Spinal cord (tissue), 10 donors: ENCODE measurements around the gene DYSF. TPM values are rescaled to one million over a fixed set of nuclear protein-coding genes. Genes with fewer than 3 reads are reported as not detected.

Experiments used
- DNase-seq, 6 donors: peaks; one replicate each; pipeline versions ENCODE4 v3.0.0 to v3.0.0-alpha.2; 2013 to 2015; ENCODE audit warnings: low spot score in 6 of 6, low read depth in 4 of 6
- H3K27ac ChIP-seq: one replicate; pipeline ENCODE4 v1.5.1; 2013; ENCODE audit warnings: low read depth, low read length, control low read depth
- H3K27me3 ChIP-seq: one replicate; pipeline ENCODE4 v1.6.1; 2013; ENCODE audit warnings: low read length; ENCODE audit not compliant: control insufficient read depth, insufficient read depth
- H3K36me3 ChIP-seq: one replicate; pipeline ENCODE4 v1.6.1; 2013; ENCODE audit warnings: low read length; ENCODE audit not compliant: control insufficient read depth, insufficient read depth
- H3K4me1 ChIP-seq: one replicate; pipeline ENCODE4 v1.6.1; 2013; ENCODE audit warnings: low read length; ENCODE audit not compliant: control insufficient read depth, insufficient read depth
- H3K4me3 ChIP-seq: one replicate; pipeline ENCODE4 v1.5.1; 2013; ENCODE audit warnings: low read depth, low read length, control low read depth
- H3K9me3 ChIP-seq: one replicate; pipeline ENCODE4 v1.6.1; 2013; ENCODE audit warnings: low read length; ENCODE audit not compliant: control insufficient read depth, insufficient read depth
- WGBS: methylation state at CpG from one replicate; pipeline ENCODE4 v1.1.5; 2013; ENCODE audit warnings: missing lambda C conversion rate; ENCODE audit not compliant: insufficient coverage; 5-methylcytosine and 5-hydroxymethylcytosine counted together
- polyA plus RNA-seq, 2 donors: library from polyadenylated mRNA; unstranded; fragments of 120-200 nt; gene quantifications; one replicate each; pipeline ENCODE4 v1.2.1, GENCODE V29; 2013; ENCODE audit not compliant: insufficient read length in 2 of 2
- total RNA-seq, 2 donors: library from RNA; depleted of rRNA in 1 of 2; stranded (reverse); fragments of 120-200 nt in 1 of 2; fragments of >200 nt in 1 of 2; gene quantifications; one replicate each; pipeline versions ENCODE4 v1.2.3 to v1.2.4, GENCODE V29; 2013 to 2014
- donor health status: healthy.

Gene DYSF
- total and polyA plus RNA-seq, 4 donors = 3.5 to 12.0 (median 6.7) TPM

DNA sequence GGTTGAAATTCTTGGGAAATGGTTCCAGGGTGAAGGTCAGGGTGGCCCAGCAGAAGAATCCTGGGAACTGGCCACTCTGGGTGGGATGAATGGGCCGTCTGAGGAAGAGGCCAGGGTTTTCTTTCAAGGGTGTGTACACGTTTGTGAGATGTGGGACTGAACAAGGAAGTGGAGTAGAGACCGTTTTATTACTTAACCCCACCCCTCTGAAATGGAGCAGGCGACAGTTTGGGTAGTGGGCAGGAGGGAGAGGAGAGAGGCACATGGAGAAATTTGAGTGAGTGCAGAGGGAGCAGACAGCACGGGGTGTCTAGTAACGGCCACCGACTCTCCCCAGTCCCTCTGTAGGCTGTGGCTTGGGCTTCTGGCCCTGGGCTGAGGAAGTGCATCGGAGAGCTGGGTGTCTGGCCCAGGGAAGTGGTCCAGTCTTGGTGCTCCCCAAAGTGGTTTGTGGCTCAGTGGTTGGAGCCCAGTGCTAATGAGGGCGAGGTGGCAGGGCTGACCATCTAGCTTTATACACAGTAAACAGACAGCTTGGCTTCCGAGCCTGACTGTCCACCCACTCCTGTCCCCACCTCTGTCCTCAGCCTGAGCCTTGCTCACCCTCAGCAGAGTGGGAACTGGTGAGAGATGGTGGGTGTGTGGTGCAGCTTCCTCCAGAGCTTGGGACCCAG lies 135.3 kb downstream of the DYSF start:
- Histone ChIP-seq H3K27me3 (no peaks in the 10 kb centered on the region), H3K9me3 (no peaks in the 10 kb centered on the region), H3K4me1 (peaks cover 20% of the 10 kb centered on the region), H3K36me3 (no peaks in the 10 kb centered on the region), H3K4me3 (no peak overlapping the region), H3K27ac (no peak overlapping the region)
- 77% methylated on average over 5 of the region's 10 CpGs for WGBS
- DNase-seq = no peak

DNA sequence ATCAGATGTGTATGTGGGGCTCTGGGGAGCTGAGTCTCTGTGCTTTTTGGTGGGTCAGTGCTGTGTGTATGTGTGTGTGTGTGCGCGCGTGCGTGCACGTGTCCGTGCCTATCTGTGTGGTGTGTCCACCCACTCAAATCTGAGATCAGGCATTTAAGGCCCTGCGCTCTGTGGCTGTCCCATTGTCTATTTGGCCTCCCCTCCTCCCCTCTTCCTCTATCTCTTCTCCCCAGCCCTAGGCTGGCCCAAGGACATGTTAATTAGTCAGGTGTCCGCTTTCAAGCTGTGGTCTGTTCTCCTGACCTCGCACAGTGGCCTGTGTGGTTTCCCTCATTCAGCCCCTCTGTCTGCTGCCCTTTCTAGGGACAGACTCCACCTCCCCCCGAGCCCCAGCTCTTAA lies 136.4 kb downstream of the DYSF start:
- H3K27ac ChIP-seq = no peak overlapping the region
- H3K4me3 ChIP-seq = no peak overlapping the region
- no peak for DNase-seq
- peaks cover 30% of the 10 kb centered on the region for H3K4me1 ChIP-seq
- H3K36me3 ChIP-seq = no peaks in the 10 kb centered on the region
- WGBS = 81% methylated on average over 9 of the region's 10 CpGs
- H3K27me3 ChIP-seq = no peaks in the 10 kb centered on the region
- no peaks in the 10 kb centered on the region for H3K9me3 ChIP-seq

DNA sequence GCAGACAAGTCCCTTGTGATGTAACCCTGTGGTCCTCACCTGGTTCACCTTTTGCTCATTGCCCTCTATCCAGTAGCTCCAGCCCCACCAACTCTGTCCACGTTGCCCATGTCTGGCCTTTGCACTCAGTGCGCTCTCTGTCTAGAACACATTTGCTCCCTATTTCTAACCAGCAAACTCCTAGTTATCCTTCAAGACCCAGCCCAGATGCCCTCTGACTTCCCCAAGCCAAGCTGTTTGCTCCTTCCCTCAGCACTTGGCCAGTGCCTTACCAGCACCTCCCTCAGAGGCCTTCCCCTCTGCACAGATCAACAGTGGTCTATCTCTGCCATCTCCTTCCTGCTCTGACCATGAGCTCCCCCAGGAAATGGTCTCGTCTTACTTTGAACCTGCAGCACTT lies 137.7 kb downstream of the DYSF start:
- no peak overlapping the region for H3K27ac ChIP-seq
- H3K27me3 ChIP-seq = no peaks in the 10 kb centered on the region
- DNase-seq = no peak
- H3K9me3 ChIP-seq = no peaks in the 10 kb centered on the region
- peaks cover 40% of the 10 kb centered on the region for H3K4me1 ChIP-seq
- H3K4me3 ChIP-seq = no peak overlapping the region
- 93% methylated on average over 3 of the region's 3 CpGs for WGBS
- no peaks in the 10 kb centered on the region for H3K36me3 ChIP-seq

DNA sequence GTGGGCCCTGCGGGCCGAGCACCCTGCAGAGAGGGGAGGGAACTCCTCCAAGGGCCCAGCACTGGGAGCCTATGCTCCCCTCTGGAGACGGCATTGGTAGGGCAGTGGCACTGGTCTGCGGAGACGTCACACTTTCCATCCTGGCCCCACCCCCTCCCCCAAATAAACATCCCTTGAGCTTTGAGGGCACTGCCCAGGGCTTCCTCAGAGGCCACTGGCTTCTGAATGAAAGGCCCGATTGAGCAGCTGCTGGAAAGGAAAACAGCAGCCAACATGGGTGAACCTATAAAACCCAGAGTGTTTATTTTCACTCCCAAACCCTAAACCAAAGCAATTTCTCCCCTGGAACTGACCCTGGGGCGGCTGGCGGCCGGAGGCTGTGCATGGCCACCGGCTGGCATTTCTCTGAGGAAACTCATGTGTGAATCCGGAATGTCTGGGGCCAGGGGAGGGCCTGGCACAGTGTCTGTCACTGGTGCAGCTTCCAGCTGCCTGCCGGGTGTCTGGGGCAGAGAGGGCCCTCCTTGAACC lies 138.9 kb downstream of the DYSF start:
- H3K36me3 ChIP-seq = no peaks in the 10 kb centered on the region
- WGBS = 41% methylated on average over 11 of the region's 12 CpGs
- H3K27ac ChIP-seq = peak overlapping the region; percentile 64

DNA sequence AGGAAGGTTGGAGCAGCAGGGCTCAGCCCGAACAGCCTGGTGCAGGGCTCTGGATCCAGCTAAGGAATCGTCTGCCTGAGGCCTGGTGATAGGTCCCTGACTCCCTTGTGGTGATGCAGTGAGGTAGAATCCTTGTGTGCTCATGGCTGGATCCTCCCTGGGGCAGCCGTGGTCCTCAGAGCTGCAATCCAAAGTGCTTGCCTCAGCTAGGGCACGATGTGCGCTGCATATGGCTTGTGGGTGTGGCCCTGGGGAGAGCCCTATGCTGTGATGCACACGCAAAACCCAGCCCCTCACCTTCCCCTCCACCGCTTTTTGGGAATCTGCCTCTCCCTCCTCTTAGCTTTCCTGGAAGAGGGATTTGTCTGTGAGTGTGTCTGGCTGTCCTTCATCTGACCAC lies 142.2 kb downstream of the DYSF start:
- Histone ChIP-seq H3K9me3 (no peaks in the 10 kb centered on the region), H3K36me3 (no peaks in the 10 kb centered on the region), H3K27me3 (no peaks in the 10 kb centered on the region), H3K4me1 (peaks cover 68% of the 10 kb centered on the region), H3K4me3 (no peak overlapping the region), H3K27ac (peak overlapping the region; percentile 57)
- no peak for DNase-seq
- WGBS = 50% methylated on average over 2 of the region's 7 CpGs

More for the DNA sequence above, 138.9 kb downstream of the DYSF start:
- Histone ChIP-seq H3K9me3 (no peaks in the 10 kb centered on the region), H3K27me3 (no peaks in the 10 kb centered on the region), H3K4me3 (no peak overlapping the region), H3K4me1 (peaks cover 52% of the 10 kb centered on the region)
- DNase-seq = peak in 1 of 6 donors; percentile 47

DNA sequence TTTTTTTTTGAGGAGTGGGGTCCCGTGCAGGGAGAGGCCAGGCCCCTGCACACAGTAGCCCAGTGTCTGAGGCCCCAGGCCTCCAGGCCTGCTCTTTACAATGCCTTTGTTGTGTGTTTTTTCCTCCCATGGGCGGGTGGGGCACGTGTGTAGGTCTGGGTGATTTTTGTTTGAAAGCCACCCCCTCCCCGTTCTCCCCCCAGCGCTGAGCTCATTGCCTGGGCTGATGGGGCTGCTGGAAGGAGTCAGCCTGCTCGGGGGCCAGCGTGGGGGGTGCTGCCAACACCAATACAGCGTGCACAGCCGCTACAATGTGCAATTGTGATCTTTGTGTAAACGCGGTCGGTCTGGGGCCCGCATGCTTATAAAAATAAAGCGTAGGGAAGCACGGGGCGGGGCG lies 142.7 kb downstream of the DYSF start:
- Histone ChIP-seq H3K27ac (peak overlapping the region; percentile 57), H3K36me3 (no peaks in the 10 kb centered on the region), H3K4me1 (peaks cover 70% of the 10 kb centered on the region), H3K27me3 (no peaks in the 10 kb centered on the region), H3K4me3 (no peak overlapping the region), H3K9me3 (no peaks in the 10 kb centered on the region)
- WGBS = 26% methylated on average over 12 of the region's 17 CpGs
- peak in 2 of 6 donors; percentile 56 to 81 for DNase-seq

DNA sequence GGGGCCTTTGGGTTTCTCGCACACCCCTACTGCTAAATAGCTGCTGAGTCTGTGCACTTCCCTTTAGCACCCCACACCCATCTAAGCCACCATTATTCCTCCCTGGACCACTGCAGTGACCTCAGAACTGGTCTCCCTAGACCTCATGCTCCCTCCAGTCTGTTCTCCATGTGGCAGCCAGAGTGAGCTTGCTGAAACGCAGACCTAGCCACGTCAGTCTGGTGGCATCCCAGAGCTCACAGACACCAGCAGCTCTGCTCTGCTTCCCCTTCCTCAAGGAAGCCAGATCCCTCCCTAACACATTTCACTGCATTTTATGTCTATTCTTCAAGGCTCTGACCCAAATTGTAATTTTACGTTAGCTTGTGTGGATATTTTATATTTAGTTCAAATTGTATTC lies 144.4 kb downstream of the DYSF start:
- Histone ChIP-seq H3K36me3 (no peaks in the 10 kb centered on the region), H3K4me3 (no peak overlapping the region), H3K27me3 (no peaks in the 10 kb centered on the region), H3K4me1 (peaks cover 59% of the 10 kb centered on the region), H3K27ac (no peak overlapping the region), H3K9me3 (no peaks in the 10 kb centered on the region)
- DNase-seq = no peak
- 84% methylated on average over 3 of the region's 4 CpGs for WGBS

DNA sequence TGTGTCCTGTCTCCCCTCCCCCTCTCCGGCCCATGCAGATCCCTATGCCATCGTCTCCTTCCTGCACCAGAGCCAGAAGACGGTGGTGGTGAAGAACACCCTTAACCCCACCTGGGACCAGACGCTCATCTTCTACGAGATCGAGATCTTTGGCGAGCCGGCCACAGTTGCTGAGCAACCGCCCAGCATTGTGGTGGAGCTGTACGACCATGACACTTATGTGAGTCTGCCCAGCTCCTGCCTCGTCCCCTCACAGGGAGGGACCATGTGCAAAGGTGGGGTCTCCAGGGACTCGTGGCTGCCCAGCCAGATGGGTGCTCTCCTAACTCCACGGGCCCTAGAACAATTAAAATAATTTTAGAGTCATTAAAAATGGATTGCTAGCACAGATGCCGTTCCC lies 145.2 kb downstream of the DYSF start:
- DNase-seq = no peak
- Histone ChIP-seq H3K4me1 (peaks cover 63% of the 10 kb centered on the region), H3K36me3 (no peaks in the 10 kb centered on the region), H3K27me3 (no peaks in the 10 kb centered on the region), H3K9me3 (no peaks in the 10 kb centered on the region), H3K4me3 (no peak overlapping the region), H3K27ac (no peak overlapping the region)
- 51% methylated on average over 8 of the region's 14 CpGs for WGBS

DNA sequence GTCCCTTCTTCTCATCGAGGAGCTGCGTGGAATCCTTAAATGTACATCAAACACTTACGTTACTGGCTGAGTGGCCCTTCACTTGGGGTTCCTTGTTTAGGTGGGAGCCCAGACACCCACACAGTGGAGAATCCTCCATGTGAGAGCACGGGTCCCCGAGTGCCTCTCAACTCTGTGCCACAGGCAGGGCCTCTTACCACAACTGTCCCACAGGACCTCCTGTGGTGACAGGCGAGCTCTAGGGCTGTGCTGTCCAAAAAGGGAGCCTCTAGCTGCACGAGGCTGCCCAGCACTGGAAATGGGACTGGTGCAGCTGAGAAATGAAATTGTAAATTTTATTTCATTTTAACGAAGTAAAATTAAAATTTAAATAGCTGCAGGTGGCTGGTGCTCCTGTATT lies 145.7 kb downstream of the DYSF start:
- Histone ChIP-seq H3K36me3 (no peaks in the 10 kb centered on the region), H3K27me3 (no peaks in the 10 kb centered on the region), H3K27ac (no peak overlapping the region), H3K4me3 (no peak overlapping the region), H3K4me1 (peaks cover 63% of the 10 kb centered on the region), H3K9me3 (no peaks in the 10 kb centered on the region)
- no peak for DNase-seq
- WGBS = 62% methylated on average over 6 of the region's 8 CpGs

DNA sequence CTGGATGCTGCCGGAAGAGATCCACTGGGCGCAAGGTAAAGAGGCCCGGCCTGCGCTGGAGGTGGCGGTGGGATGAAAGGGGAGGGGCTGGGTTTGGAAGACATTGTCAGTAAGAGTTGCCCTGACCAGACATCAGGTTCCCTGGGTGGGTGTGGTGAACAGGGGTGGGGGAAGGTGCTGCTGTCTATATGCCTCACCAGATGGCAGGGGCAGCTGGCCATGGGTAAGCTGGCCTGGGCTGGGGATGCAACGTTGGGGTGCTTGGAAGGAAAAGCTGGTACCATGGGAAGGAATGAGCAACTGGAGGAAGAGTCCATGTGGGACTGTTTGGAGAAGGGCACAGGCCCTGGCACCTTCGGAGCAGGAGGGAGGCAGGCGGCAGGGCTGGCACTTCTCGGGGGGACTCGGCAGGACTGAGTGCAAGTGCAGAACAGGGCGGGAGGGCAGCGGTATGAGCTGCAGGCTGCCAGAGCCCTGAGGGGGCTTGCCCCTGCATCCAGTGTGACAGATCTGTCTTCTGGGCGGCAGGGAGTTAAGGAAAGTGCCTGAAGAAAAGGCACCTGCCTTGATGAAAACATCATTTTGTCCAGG lies 146.4 kb downstream of the DYSF start:
- no peak for DNase-seq
- Histone ChIP-seq H3K4me1 (peaks cover 64% of the 10 kb centered on the region), H3K27ac (no peak overlapping the region), H3K9me3 (no peaks in the 10 kb centered on the region), H3K4me3 (no peak overlapping the region), H3K36me3 (no peaks in the 10 kb centered on the region), H3K27me3 (no peaks in the 10 kb centered on the region)
- WGBS = 88% methylated on average over 13 of the region's 13 CpGs
